Left hindlimb (tissue), 1 donor: ENCODE measurements around the gene MAP7D3.

Experiments used
- DNase-seq: peaks from one replicate; pipeline ENCODE4 v3.0.0-alpha.2; 2018

The MAP7D3 gene

GRCh38 chrX:136205882-136206380, 45.3 kb downstream of the MAP7D3 start:
- DNase-seq, result no peak

GRCh38 chrX:136204571-136204970, 46.6 kb downstream of the MAP7D3 start:
- DNase-seq, result no peak

GRCh38 chrX:136203951-136204350, 47.2 kb downstream of the MAP7D3 start:
- DNase-seq, result no peak

- no peak for DNase-seq
Measured at GRCh38 chrX:136203438-136203837, 47.8 kb downstream of the MAP7D3 start.

GRCh38 chrX:136202889-136203288, 48.3 kb downstream of the MAP7D3 start:
- DNase-seq, result no peak

- DNase-seq, result no peak
Measured at GRCh38 chrX:136201601-136202000, 49.6 kb downstream of the MAP7D3 start.

- DNase-seq, result no peak
Measured at GRCh38 chrX:136200466-136200865, 50.7 kb downstream of the MAP7D3 start.

GRCh38 chrX:136199365-136199764, 51.8 kb downstream of the MAP7D3 start:
- DNase-seq, result no peak

GRCh38 chrX:136198678-136199243, 52.4 kb downstream of the MAP7D3 start:
- no peak for DNase-seq

GRCh38 chrX:136198010-136198409, 53.2 kb downstream of the MAP7D3 start:
- DNase-seq, result no peak

- no peak for DNase-seq
Measured at GRCh38 chrX:136196691-136197155, 54.5 kb downstream of the MAP7D3 start.

GRCh38 chrX:136195247-136195646, 56.0 kb downstream of the MAP7D3 start:
- DNase-seq, result no peak

- DNase-seq, result no peak
Measured at GRCh38 chrX:136194536-136194935, 56.7 kb downstream of the MAP7D3 start.

- DNase-seq, result no peak
Measured at GRCh38 chrX:136193771-136194170, 57.4 kb downstream of the MAP7D3 start.

GRCh38 chrX:136192839-136193414, 58.3 kb downstream of the MAP7D3 start:
- DNase-seq, result no peak

GRCh38 chrX:136192135-136192534, 59.1 kb downstream of the MAP7D3 start:
- DNase-seq, result no peak

- DNase-seq, result no peak
Measured at GRCh38 chrX:136191171-136191570, 60.0 kb downstream of the MAP7D3 start.

GRCh38 chrX:136190038-136190713, 61.0 kb downstream of the MAP7D3 start:
- no peak for DNase-seq

GRCh38 chrX:136189222-136189621, 62.0 kb downstream of the MAP7D3 start:
- DNase-seq, result no peak

GRCh38 chrX:136186023-136186413, 65.2 kb downstream of the MAP7D3 start:
- DNase-seq, result no peak

- DNase-seq, result no peak
Measured at GRCh38 chrX:136185401-136186022, 65.7 kb downstream of the MAP7D3 start.

- DNase-seq, result no peak
Measured at GRCh38 chrX:136183917-136184316, 67.3 kb downstream of the MAP7D3 start.

GRCh38 chrX:136183172-136183571, 68.0 kb downstream of the MAP7D3 start:
- no peak for DNase-seq

GRCh38 chrX:136182414-136182813, 68.8 kb downstream of the MAP7D3 start:
- DNase-seq, result peak; percentile 62
